Measurements from ENCODE around the gene RAC2.

DNA sequence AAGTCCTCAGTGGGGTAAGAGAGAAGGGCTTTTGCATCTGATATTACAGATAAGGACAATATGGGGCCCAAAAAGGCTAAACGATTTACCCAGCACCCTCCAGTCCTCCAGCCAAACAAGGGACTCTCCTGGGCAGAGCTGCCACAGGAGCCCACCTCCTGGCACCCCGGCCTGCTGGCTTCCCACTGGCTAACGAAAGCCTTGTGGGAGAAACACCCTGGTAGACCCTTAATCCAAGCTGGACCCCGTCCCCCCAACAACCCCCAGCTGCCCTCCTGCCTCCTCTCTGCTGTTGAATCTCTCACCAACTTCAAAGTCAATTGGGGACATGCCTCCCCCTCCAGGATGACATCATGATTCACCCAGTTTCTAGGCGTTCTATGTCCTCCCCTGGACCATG, 66.8 kb downstream of the RAC2 start:
- TF ChIP-seq, protein P1, sequence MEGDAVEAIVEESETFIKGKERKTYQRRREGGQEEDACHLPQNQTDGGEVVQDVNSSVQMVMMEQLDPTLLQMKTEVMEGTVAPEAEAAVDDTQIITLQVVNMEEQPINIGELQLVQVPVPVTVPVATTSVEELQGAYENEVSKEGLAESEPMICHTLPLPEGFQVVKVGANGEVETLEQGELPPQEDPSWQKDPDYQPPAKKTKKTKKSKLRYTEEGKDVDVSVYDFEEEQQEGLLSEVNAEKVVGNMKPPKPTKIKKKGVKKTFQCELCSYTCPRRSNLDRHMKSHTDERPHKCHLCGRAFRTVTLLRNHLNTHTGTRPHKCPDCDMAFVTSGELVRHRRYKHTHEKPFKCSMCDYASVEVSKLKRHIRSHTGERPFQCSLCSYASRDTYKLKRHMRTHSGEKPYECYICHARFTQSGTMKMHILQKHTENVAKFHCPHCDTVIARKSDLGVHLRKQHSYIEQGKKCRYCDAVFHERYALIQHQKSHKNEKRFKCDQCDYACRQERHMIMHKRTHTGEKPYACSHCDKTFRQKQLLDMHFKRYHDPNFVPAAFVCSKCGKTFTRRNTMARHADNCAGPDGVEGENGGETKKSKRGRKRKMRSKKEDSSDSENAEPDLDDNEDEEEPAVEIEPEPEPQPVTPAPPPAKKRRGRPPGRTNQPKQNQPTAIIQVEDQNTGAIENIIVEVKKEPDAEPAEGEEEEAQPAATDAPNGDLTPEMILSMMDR (conservative IDR thresholded peaks at IDR 0.05; ENCODE audit: low read depth, low read length): no peak
- no peak for TF ChIP-seq EZH2 (IDR thresholded peaks at IDR 0.05; ENCODE audit: low read length, unreplicated experiment)
- no peak for TF ChIP-seq EZH2phosphoT487 (IDR thresholded peaks at IDR 0.05; ENCODE audit: borderline replicate concordance, low read length)
